Esophagus squamous epithelium (tissue), 5 donors: ENCODE measurements around the gene GAA. TPM values are rescaled to one million over a fixed set of nuclear protein-coding genes. Genes with fewer than 3 reads are reported as not detected.

Source experiments
- DNase-seq: peaks from one replicate; lab custom pipeline; 2025; lab: John Stamatoyannopoulos, UW
- H3K27ac ChIP-seq, 4 donors: fragments of 200-600 bp; sonication (generic); one replicate each; pipeline ENCODE4 v1.5.1; 2016 to 2019; ENCODE audit warnings: mild to moderate bottlenecking in 1 of 4
- H3K27me3 ChIP-seq, 4 donors: fragments of 200-600 bp; sonication (generic); 1 replicate in 3 of 4; 2 replicates in 1 of 4; pipeline versions ENCODE4 v1.5.1 to v1.6.0; 2017 to 2021; ENCODE audit warnings: antibody characterized with exemption in 1 of 4
- H3K36me3 ChIP-seq, 3 donors: fragments of 200-600 bp; sonication (generic); one replicate each; pipeline ENCODE4 v1.5.1; 2016 to 2019
- H3K4me1 ChIP-seq, 3 donors: fragments of 200-600 bp; sonication (generic); one replicate each; pipeline ENCODE4 v1.5.1; 2017 to 2019
- H3K4me3 ChIP-seq, 4 donors: fragments of 200-600 bp; sonication (generic); 1 replicate in 3 of 4; 2 replicates in 1 of 4; pipeline ENCODE4 v1.5.1; 2016 to 2019; ENCODE audit warnings: mild to moderate bottlenecking in 2 of 4, moderate library complexity in 1 of 4
- H3K9me3 ChIP-seq, 3 donors: fragments of 200-600 bp; sonication (generic); one replicate each; pipeline ENCODE4 v1.5.1; 2016 to 2019
- POLR2A ChIP-seq, 4 donors: fragments of 450-650 bp; IDR thresholded peaks; one replicate each; pipeline ENCODE4 v1.6.1; 2017; ENCODE audit warnings: antibody characterized with exemption in 4 of 4, mild to moderate bottlenecking in 4 of 4, moderate library complexity in 3 of 4
- WGBS, 2 donors: methylation state at CpG; one replicate each; pipeline ENCODE4 v1.1.5; 2018; 5-methylcytosine and 5-hydroxymethylcytosine counted together
- intact Hi-C: fragments of 100-400 bp; cut with DNase I; formaldehyde crosslinking; loops from one replicate; pipeline ENCODE4 v1.15.0; 2022
- total RNA-seq, 4 donors: library from RNA; depleted of rRNA; stranded (reverse); fragments of >200 nt; gene quantifications; one replicate each; pipeline ENCODE4 v1.1.0, GENCODE V29; 2016
- TF ChIP-seq, protein P1 (sequence below), 6 experiments: fragments of 450-650 bp in 4 of 6; fragments of 200-600 bp in 2 of 6; sonication (generic) in 2 of 6; IDR thresholded peaks; one replicate each; pipeline ENCODE4 v1.5.1; 2016 to 2019; ENCODE audit warnings: antibody characterized with exemption in 6 of 6, mild to moderate bottlenecking in 4 of 6, moderate library complexity in 4 of 6
- donor health status: DM: yes; HTN: yes; CAD: no.

Gene GAA
- total RNA-seq, 4 donors from 2014 or later, result 14.3 to 50.4 (median 28.7) TPM

GRCh38 chr17:80058311-80058955, 42.9 kb upstream of the GAA start:
- H3K9me3 ChIP-seq, result no peaks in the 10 kb centered on the region
- no peaks in the 10 kb centered on the region for H3K27me3 ChIP-seq
- peaks cover 0 to 6% (median 0%) of the 10 kb centered on the region in 3 donors for H3K36me3 ChIP-seq
- no peak overlapping the region for H3K27ac ChIP-seq
- intact Hi-C loops, result no loop called here
- 92 to 96% methylated on average over 18 to 28 of the region's 28 CpGs for whole genome bisulfite sequencing, 2 donors
- peaks cover 0 to 20% (median 1%) of the 10 kb centered on the region in 3 donors for H3K4me1 ChIP-seq
- TF ChIP-seq POLR2A (IDR thresholded peaks at IDR 0.05), result no peak
- TF ChIP-seq, protein P1, sequence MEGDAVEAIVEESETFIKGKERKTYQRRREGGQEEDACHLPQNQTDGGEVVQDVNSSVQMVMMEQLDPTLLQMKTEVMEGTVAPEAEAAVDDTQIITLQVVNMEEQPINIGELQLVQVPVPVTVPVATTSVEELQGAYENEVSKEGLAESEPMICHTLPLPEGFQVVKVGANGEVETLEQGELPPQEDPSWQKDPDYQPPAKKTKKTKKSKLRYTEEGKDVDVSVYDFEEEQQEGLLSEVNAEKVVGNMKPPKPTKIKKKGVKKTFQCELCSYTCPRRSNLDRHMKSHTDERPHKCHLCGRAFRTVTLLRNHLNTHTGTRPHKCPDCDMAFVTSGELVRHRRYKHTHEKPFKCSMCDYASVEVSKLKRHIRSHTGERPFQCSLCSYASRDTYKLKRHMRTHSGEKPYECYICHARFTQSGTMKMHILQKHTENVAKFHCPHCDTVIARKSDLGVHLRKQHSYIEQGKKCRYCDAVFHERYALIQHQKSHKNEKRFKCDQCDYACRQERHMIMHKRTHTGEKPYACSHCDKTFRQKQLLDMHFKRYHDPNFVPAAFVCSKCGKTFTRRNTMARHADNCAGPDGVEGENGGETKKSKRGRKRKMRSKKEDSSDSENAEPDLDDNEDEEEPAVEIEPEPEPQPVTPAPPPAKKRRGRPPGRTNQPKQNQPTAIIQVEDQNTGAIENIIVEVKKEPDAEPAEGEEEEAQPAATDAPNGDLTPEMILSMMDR (IDR thresholded peaks at IDR 0.05), result no peak
- H3K4me3 ChIP-seq, result no peak overlapping the region
- no peak for DNase-seq

- Histone ChIP-seq H3K4me1 (peaks cover 6 to 31% (median 7%) of the 10 kb centered on the region in 3 donors), H3K36me3 (peaks cover 0 to 6% (median 0%) of the 10 kb centered on the region in 3 donors), H3K9me3 (no peaks in the 10 kb centered on the region), H3K27me3 (peaks cover 0 to 5% (median 0%) of the 10 kb centered on the region in 4 donors), H3K27ac (peak overlapping the region in 1 of 4 donors; percentile 29), H3K4me3 (no peak overlapping the region)
- no peak for DNase-seq
- WGBS, 2 donors, result 63 to 71% methylated on average over 4 of the region's 4 CpGs
- intact Hi-C loops, result no loop called here
- no peak for TF ChIP-seq POLR2A (IDR thresholded peaks at IDR 0.05)
- TF ChIP-seq, protein P1 (IDR thresholded peaks at IDR 0.05), result no peak
Measured at GRCh38 chr17:80060644-80061043, 40.7 kb upstream of the GAA start.

DNA sequence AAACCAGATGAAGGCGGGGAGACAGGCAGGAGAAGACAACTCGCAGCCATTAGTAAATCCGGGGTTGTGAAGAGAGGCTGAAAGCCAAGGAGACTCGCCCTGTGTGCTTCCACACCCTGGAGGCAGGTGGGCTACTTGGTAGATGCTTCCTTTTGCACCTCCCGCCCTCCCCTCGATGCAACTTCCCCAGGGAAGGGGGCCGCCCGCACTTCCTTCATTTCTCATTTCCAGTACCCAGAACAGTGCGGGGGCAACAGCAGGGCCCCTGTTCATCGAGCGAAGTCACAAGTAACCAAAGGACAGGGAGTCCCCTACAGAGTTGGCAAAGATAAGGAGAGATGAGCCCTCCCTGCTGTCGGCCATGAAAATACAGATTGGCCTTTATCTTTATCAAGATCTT, 40.0 kb upstream of the GAA start:
- Histone ChIP-seq H3K4me1 (peaks cover 6 to 38% (median 7%) of the 10 kb centered on the region in 3 donors), H3K4me3 (no peak overlapping the region), H3K9me3 (no peaks in the 10 kb centered on the region), H3K27me3 (peaks cover 0 to 12% (median 0%) of the 10 kb centered on the region in 4 donors), H3K27ac (no peak overlapping the region), H3K36me3 (peaks cover 0 to 6% (median 0%) of the 10 kb centered on the region in 3 donors)
- intact Hi-C loops, result no loop called here
- WGBS, 2 donors, result 74 to 83% methylated on average over 6 to 12 of the region's 12 CpGs
- DNase-seq, result no peak
- no peak for TF ChIP-seq POLR2A (IDR thresholded peaks at IDR 0.05)

- Histone ChIP-seq H3K27me3 (peaks cover 0 to 12% (median 0%) of the 10 kb centered on the region in 4 donors), H3K9me3 (no peaks in the 10 kb centered on the region), H3K4me3 (no peak overlapping the region), H3K36me3 (no peaks in the 10 kb centered on the region), H3K4me1 (peaks cover 9 to 51% (median 15%) of the 10 kb centered on the region in 3 donors), H3K27ac (peak overlapping the region; percentile 12 to 85 (median 63))
- no peak for DNase-seq
- intact Hi-C loops, result no loop called here
- TF ChIP-seq POLR2A (IDR thresholded peaks at IDR 0.05), result no peak
- TF ChIP-seq, protein P1 (IDR thresholded peaks at IDR 0.05), result no peak
- 68 to 81% methylated on average over 15 to 19 of the region's 27 CpGs for WGBS, 2 donors
Measured at GRCh38 chr17:80063830-80064585, 37.4 kb upstream of the GAA start.

DNA sequence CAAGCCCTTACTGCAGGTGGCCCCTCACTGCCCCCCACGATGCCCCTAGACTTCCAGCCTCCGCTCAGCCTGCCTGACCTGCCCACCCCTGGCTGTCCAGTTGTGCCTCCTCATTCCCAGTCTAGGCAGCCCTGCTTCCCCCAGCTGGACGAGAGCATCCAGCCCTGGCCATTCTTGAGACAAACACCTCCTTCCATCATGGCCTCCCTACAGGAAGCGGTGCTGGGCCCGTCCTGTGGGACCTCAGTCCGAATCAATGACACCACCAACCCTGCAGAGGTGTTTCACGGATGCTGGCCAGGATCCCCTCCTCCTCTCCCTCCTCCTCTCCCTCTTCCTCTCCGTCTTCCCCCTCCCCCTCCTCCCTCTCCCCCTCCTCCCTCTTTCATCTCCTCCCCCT, 36.7 kb upstream of the GAA start:
- TF ChIP-seq POLR2A (IDR thresholded peaks at IDR 0.05), result no peak
- TF ChIP-seq, protein P1 (IDR thresholded peaks at IDR 0.05), result no peak
- Histone ChIP-seq H3K9me3 (no peaks in the 10 kb centered on the region), H3K4me3 (no peak overlapping the region), H3K4me1 (peaks cover 16 to 51% (median 20%) of the 10 kb centered on the region in 3 donors), H3K36me3 (no peaks in the 10 kb centered on the region), H3K27me3 (peaks cover 0 to 12% (median 0%) of the 10 kb centered on the region in 4 donors), H3K27ac (peak overlapping the region; percentile 12 to 85 (median 63))
- intact Hi-C loops, result no loop called here
- WGBS, 2 donors, result 81 to 83% methylated on average over 8 of the region's 8 CpGs
- no peak for DNase-seq
